HG03521 (cell line): ENCODE data around the gene TRMT2A.

ENCODE experiments used
- ATAC-seq: cut with Tn5 transposase; IDR thresholded peaks from one replicate; pipeline ENCODE4 v1.9.1; 2021; ENCODE audit warnings: mild to moderate bottlenecking, moderate library complexity; ENCODE audit not compliant: unreplicated experiment

Gene TRMT2A

GRCh38 chr22:20123366-20124082 lies 6.5 kb upstream of the TRMT2A start:
- no peak for ATAC-seq

GRCh38 chr22:20121856-20122415 lies 4.9 kb upstream of the TRMT2A start:
- ATAC-seq: no peak

GRCh38 chr22:20118300-20119020 lies 1.4 kb upstream of the TRMT2A start:
- no peak for ATAC-seq

GRCh38 chr22:20117633-20118299 lies 740 bp upstream of the TRMT2A start:
- peak; percentile 22 for ATAC-seq

- no peak for ATAC-seq
These were observed 563 bp downstream of the TRMT2A start for GRCh38 chr22:20116376-20116950.

- no peak for ATAC-seq
These were observed 1.2 kb downstream of the TRMT2A start, which contains the start of gene RANBP1 for GRCh38 chr22:20115691-20116375. Gene RANBP1, plus strand, starts transcription at chr22:20116104. Its CDS starts 81 bp downstream, at chr22:20116185.

- no peak for ATAC-seq
These were observed 2.2 kb downstream of the TRMT2A start for GRCh38 chr22:20114506-20115475.

GRCh38 chr22:20113551-20114310 lies 3.3 kb downstream of the TRMT2A start:
- no peak for ATAC-seq

- no peak for ATAC-seq
These were observed 4.2 kb downstream of the TRMT2A start for GRCh38 chr22:20112623-20113511.

GRCh38 chr22:20111689-20112622 lies 5.1 kb downstream of the TRMT2A start:
- ATAC-seq: no peak

GRCh38 chr22:20111045-20111688 lies 5.9 kb downstream of the TRMT2A start:
- no peak for ATAC-seq

- no peak for ATAC-seq
These were observed 6.6 kb downstream of the TRMT2A start for GRCh38 chr22:20110359-20110985.

- no peak for ATAC-seq
These were observed 7.3 kb downstream of the TRMT2A start for GRCh38 chr22:20109411-20110358.

- no peak for ATAC-seq
These were observed 8.2 kb downstream of the TRMT2A start for GRCh38 chr22:20108757-20109230.
